ENCODE results near the gene XRN2.
"Not testable (repeated sequence)": the region's sequence is repeated elsewhere in the genome, so short reads cannot be mapped to it uniquely, and the experiment has no call there.

Gene XRN2

DNA sequence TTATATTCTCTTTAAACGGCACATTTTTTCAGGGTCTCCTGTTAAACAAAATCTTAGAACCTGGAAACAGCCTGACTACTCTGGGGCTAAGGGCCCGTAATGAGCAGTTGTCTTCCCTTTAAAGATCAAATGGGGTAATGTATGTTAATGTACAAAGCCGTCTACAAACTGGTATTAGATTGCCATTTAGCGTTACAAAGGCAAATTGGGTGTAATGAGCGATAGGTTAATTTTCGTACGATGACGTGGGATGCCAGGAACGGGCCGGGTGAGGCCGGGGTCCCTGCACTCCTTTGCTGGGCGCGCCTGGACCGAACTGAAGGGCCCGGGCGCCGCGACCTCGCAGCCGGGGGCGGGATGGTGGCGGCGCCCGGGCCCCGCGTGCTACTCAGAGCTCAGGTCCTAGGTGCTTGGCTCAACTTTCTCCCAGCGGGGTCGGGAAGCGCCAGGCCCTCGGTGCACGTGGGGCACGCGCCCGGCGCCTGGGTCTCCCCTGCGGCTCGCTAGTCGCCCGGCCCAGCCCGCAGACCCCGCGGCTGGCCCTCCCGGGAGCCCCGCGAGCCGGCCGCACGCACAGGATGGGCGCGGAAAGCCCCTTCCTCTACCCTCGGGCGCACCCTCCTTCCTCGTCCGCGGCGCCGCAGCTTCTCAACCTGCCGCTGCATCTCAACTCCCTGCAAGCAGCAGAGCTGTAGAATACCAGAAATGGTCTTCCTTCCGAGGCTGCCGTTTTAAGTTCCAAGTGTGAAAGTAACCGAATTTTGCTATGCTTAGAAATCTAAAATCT lies 88.2 kb downstream of the XRN2 start:
- peak; percentile 72 for DNase-seq

DNA sequence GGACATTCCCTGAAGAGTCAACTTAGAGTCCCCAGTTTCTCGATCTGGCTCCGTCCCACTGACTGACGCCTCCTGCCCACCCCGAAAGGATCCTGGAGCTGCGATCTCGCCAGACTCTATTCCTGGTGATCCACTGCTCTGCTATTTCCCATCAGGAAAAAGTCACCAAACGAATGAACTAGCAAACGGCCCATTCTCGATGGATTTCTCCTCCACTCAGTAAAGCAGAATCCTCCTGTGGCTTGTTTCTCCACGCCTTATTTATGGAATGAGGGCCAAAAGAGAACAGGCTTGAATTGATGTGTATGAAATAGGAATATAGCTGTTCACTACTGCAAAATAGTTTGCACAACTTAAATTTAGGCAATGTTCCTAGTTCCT lies 88.8 kb downstream of the XRN2 start:
- DNase-seq = no peak

DNA sequence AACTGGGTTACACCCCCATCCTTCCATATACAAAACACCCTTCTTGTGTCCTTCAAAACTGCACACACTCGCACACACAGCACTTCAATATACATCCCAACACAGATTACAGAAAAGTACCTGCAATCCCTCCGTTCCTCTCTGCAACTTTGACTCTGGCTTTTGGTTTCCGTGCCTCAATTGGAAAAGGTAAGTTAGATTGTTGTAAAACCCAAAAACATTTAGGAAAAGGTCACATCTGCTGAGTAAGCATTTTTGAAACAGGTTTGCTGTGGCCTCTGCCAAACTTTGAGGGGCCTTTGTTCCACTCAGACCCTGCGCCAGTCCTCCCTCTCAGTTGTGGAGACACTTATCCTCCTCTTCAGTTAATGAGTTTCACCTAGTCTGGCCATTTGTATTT lies 90.0 kb downstream of the XRN2 start:
- peak; percentile 53 for DNase-seq

DNA sequence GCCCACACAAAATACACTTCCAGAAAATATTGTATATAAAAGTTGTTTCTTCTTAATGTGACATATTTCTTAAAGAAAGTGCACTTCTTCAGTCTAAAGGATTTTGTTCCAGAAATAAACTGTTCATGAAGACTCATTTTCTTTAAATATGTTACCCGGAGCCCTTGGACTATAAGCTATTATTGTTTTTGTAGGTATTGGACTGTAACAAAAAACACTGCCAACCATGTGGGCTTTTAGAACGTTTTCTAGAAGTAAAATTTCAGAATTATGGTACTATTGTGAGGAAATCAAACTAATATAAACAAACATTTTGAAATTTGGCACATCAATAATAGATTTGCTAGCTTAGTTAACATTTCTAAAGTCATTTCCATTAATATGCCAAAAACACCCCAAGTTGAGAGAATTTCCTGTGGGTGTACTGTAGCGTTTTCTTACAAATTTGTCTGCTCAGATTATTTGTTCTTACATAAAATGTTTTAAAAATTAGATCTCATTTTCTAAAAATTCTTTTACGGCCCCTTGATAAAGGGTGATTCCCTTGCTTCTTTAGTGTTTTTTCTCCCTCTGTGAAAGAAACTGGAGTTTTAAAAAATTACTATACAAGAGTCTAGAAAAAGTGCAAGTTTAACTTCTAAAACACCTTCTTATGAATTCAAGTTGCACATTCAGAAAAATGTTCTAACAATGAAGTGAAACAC lies 90.8 kb downstream of the XRN2 start:
- DNase-seq = no peak

DNA sequence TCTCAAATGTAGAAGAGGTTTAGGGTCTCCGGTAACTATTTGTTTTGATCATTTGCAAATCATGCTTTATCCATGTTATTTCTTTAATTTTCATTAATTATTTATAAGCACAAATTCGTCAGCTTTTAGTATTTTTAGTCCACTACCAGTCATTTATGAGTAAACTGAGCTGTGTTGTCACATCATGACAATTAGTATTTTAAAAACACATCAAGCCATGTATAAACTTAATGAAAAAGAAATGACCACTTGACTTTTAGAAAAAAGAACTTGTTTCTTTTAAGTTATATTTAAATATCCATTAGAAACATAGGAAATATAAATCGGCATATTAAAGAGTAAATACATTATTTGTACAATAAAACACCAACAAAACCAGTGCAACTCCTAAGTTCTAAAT lies 91.4 kb downstream of the XRN2 start:
- no peak for DNase-seq

DNA sequence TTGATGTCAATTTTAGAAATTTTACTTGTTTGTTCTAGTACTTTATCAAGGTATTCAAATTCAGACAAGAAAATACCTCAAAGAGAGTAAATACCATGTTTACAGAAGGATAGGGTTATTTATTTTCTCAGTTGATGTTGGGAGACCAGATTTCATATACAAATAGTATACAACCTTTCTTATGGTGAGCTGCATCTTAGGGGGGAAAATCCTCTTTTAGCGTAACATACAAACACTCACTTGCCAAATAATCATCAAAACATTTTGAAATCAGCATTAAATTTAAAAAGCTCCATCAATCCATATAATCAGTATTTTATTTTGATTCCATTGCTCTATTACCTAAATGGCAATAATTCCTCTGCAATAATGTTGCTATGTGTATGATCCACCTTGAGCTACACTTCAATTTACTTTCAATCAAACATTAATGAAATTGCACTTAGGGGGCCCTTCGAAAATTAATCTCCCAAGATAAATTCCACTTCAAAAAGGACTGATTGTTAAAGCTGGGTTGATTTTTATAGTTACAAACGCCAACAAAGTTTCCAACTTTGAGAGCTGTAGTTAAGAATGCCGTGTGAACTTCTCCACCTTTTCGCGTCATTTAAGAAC lies 92.0 kb downstream of the XRN2 start:
- no peak for DNase-seq

DNA sequence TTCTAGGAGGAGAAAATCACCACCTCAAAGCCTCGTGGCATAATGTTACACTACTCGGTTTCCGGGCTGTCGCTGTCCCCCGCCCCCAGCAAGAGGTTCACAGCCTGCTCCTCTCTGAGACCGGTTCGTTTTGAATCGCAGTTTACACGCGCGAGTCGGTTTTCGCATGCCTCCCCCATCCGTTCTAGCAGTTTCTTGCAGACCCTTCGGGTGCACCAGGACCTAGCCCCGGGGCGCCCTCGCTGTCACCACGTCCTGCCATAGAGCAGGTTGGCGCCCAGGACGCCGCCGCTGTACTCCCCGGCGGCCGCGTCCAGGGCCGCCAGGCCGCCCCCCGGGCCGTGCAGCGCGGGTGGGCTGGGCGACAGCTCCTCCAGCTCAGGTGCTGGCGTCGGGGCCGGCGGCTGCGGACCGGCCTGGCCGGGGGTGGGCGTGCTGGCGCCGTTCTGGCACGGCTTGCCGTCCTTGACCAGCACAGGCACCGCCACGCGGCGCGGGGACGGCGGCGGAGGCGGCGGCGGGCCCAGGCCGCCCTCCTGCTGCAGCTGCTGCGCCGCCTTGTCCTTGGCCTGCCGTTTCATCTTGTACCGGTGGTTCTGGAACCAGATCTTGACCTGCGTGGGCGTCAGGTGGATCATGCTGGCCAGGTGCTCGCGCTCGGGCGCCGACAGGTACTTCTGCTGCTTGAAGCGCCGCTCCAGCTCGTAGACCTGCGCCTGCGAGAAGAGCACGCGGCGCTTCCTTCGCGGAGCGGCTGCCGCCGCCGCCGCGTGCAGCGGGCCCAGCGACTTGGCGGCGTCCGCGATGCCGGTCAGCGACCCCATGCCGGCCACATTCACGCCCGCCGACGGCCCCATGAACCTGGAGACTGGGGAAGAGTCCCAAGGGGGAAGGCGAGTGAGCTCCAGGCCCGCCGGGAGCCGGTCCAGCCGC lies 92.8 kb downstream of the XRN2 start:
- peak; percentile 88 for DNase-seq

DNA sequence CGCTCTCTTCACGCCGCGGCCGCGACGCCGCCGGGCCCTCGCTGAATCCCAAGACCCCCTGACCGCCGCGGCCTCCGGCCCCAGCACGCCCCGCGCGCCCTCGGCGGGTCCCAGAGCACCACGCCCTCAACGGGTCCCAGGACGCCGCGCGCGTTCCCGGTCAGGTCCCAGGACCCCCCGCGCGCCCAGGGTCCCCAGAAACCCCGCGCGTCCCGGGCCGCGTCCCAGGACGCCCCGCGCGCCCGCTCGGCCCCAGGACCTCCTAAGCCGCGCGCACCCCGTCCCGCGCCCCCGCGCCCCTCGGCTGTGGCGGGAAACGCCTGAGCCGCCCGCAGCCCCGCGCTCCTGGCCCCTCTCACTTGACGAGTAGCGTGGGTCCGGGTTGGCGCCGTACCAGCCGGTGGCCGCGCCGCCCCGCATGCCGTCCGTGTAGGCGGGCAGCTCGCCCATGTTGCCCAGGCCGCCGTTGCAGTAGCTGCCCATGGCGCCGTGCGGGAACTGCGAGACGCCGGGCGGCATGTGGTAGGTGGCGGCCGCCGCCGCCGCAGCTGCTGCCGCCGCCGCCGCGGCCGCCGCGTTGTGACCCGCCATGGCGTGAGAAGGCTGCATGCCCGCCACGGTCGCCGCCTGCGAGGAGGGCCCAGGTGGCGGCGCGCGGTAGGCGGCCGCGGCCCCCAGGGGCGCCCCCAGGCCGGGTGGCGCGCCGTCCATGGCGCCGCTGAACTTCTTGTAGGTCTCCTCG lies 93.6 kb downstream of the XRN2 start:
- peak; percentile 47 for DNase-seq

DNA sequence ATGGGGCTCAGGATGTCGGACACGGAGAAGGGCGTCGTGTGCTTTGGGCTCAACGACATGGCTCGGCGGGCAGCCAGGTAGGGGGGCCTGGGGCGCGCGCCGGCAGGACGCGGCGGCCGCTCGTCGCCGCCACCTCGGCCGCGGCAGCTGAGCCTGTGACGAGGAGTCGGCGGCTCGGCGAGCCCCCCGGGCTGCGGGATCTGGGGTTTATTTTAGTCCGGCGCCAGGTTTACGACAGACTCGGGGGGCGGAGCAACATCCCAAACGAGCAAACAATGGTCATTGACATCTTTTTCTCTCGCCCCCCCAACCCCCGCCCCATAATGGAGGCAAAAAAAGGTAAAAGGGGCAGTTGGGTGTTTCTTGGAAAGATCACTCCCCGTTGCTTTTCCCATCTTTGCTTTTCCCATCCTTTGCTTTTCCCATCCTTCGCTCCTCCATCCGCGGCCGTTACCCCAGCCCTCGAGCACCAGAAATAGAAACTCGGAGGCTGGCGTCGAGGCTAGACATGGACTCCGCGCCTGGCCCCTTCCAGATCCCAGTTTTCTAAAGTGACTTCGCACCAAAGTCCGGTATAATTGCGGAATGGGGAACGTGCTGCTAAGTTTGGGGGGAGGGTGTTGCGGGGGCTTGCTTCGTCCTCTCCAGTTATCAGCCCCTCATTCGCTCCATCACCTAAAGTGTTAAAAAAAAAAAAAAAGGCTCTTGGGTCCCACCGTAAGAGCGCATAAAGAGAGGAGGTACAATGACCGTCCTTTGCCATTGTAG lies 94.4 kb downstream of the XRN2 start, which contains the start of gene NKX2-4:
NKX2-4 (minus strand) TSS at position 186 of the 768 bp plus-strand sequence; CDS start at position 59, 127 bp downstream.
- DNase-seq = peak; percentile 58

DNA sequence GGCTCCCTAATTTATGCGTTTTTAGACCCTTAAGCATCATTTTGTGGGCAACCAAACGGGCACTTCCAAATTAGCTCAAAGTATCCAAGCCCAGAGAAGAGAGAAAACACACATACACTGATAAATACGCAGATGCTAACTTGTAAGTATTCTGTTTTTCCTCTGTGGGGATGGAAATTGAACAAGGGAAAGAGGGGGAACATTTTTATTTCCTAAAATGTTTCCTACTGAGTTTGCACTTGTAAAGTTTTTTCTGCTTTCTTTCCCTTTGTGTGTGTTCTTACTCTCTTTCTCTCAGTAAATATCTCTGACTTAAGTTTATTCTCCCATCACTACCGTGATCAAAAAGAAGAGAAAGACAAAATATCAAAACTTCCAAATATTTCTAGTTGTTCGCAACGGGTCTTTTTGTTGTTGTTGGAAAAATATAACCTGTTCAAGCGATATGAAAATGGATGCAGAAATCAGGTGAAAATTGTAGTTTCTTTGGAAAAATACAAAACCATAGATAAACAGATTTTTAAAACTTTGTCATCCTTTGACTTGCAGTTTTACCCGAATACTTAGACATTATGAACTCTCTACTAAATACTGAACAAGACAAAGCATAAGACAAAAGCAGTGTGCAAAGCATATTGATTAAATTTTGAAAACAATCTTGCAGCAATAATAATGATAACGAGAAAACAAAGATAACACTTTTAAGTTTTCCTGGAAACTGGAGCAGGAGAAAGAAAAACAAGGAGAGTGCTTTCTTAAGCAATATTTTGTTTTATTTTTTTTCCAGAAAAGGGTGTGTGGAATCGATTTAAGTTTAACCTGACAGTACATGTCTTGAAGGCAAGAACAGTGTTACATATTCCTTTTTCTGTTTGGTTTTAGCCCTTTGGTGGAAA lies 95.2 kb downstream of the XRN2 start:
- DNase-seq = peak; percentile 58

DNA sequence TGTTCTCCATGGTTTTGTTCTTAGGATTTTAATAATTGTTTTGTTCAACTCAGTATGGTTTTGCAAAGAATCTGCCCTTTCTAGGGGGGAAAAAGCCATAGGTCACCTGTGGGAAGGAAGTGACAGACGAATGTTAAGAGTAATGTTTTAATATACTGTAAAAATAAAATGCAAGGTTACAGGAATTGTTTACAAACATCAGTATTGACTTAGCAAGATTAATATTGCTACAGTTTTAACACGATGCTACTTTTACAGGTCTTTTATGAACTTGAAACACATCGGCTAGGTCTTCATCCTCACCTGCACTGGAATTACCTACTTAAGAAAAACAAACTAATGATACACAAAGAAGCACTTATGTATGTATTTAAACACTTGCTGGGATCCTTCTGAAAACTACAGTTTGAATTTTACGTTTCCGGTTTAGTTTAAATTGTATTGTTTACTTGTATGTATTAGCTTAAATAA lies 95.9 kb downstream of the XRN2 start:
- DNase-seq = no peak

DNA sequence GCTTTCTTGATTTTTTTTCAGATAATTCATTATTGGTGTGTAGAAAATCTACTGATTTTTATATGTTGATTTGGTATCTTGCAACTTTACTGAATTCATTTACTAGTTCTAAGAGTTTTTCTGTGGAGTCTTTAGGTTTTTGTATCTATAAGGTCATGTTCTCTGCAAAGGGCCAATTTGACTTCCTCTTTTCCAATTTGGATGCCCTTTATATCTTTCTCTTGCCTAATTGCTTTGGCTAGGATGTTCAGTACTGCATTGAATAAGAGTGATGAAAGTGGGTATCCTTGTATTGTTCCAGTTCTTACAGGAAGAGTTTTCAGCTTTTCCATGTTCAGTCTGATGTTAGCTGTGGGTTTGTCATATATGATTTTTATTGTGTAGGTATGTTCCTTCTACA lies 108.6 kb downstream of the XRN2 start:
- no peak for DNase-seq

DNA sequence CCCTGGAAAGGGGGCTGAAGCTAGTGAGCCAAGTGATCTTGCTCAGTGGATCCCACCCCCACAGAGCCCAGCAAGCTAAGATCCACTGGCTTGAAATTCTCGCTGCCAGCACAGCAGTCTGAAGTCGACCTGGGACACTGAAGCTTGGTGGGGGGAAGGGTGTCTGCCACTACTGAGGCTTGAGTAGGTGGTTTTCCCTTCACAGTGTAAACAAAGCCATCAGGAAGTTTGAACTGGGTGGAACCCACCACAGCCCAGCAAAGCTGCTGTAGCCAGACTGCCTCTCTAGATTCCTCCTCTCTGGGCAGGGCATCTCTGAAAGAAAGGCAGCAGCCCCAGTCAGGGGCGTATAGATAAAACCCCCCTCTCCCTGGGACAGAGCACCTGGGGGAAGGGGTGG lies 110.9 kb downstream of the XRN2 start:
- DNase-seq = not testable (repeated sequence)

DNA sequence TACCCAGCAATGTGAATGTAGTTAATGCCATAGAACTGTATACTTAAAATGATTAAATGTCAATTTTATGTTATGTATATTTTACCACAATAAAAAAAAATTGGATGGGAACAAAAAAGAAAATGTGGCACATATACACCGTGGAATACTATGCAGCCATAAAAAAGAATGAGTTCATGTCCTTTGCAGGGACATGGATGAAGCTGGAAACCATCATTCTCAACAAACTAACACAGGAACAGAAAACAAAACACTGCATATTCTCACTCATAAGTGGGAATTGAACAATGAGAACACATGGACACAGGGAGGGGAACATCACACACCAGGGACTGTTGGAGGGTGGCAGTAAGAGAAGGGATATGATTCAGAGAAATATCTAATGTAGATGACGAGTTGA lies 116.0 kb downstream of the XRN2 start:
- not testable (repeated sequence) for DNase-seq

DNA sequence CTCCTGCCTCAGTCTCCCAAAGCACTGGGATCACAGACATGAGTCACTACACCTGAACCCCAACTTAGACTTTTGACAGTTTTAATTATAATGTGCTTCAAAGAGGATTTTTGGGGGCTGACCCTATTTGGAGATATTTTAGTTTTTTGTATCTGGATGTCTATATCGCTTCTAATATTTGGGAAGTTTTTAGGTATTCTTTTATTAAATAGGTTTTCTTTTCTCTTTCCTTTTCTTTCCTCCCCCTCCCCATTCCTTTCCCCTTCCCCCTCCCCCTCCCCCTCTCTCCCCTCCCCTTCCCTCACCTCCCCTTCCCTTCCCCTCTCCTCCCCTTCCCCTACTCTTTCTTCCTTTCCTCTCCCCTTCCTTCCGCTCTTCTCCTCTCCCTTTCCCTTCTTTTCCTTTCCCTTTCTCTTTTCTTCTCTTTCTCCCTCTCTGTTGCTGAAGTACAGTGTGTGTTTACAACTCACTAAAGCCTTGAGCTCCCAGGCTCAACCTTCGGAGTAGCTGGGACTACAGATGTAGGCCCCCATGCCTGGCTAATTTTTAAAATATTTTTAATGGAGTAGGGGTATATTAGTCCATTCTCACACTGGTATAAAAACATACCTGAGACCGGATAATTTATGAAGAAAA lies 118.6 kb downstream of the XRN2 start:
- DNase-seq = no peak

DNA sequence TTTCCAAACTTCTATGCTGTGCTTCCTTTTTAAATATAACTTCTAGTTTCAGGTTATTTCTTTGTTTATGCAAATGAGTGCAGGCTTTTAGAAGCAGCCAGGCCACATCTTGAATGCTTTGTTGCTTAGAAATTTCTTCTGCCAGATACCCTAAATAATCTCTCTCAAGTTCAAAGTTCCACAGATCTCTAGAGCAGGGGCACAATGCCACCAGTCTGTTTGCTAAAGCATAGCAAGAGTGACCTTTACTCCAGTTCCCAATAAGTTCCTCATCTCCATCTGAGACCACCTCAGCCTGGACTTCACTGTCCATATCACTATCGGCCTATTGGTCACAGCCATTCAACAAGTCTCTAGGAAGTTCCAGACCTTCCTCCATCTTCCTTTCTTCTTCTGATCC lies 120.6 kb downstream of the XRN2 start:
- DNase-seq = not testable (repeated sequence)

DNA sequence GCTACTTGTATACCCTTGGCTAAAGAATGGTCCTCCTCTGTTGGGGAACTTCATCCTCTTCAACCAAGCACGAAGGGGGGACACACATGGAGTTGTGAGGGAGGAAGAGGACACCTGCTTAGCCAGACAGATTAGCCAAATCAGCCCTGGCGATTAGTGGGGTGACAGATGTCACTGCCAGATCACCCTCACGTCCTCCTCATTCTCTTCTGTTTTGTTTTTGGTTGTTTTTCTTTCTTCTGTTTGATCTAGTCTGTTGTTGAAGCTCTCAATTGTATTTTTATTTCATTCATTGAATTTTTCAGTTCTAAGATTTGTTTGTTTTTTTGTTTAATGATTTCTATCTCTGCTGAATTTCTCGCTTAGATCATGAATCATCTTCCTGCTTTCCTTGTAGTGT lies 121.7 kb downstream of the XRN2 start:
- DNase-seq = no peak

DNA sequence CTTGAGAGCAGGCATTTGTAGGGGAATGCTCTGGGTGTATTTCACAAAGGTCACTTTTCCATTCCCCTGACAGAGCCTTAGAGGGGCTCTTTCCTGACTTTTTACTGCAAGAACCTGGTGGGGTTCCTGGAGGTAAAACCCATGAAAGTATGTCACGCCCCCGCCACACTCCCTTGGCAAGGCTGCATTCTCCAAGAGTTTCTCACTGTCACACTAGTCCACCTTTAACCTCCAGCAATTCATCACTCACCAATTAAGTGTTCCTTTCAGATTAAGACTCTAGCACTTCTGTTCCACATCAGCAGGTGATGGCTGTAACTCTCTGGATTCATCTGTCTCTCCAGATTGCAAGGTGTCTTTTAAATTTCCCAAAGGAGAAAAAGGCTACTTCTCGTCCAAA lies 126.9 kb downstream of the XRN2 start:
- DNase-seq = no peak

DNA sequence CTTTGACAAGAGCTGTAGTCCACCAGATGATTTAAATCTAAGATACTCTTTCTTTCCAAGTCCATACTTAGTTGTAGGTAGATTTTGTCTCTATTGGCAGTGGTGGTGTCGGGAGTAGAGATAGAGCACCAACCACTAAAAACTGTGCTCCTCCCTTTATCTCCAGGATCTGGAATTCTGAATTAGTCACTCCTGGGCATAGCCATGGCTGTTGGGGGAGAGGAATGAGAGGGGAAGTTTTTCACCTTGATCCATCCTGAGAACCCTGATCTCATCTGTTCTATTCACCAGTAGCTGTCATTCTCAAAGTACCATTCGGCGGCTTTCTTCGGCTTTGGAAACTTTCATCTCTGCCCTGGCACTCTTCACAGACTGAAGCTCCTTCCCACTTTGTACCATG lies 129.8 kb downstream of the XRN2 start:
- DNase-seq = no peak
